HepG2 (cell line): ENCODE results near the gene EXOC3.
"Not testable (repeated sequence)": the region's sequence is repeated elsewhere in the genome, so short reads cannot be mapped to it uniquely, and the experiment has no call there.

ENCODE experiments used
- MBD4 ChIP-seq: IDR thresholded peaks from 2 replicates; pipeline ENCODE4 v1.6.1; 2012; ENCODE audit warnings: low read length, inconsistent platforms, borderline replicate concordance
- MED8 ChIP-seq: sonication (generic); formaldehyde crosslinking; IDR thresholded peaks from 2 replicates; pipeline ENCODE4 v1.8.1; 2023; ENCODE audit warnings: mild to moderate bottlenecking, missing genetic modification reagents; ENCODE audit not compliant: insufficient replicate concordance
- MXD1 ChIP-seq: sonication (generic); formaldehyde crosslinking; IDR thresholded peaks from 2 replicates; pipeline ENCODE4 v1.4.0; 2020; ENCODE audit warnings: mild to moderate bottlenecking, missing genetic modification reagents
- RXRB ChIP-seq: IDR thresholded peaks from 2 replicates; pipeline ENCODE4 v1.6.1; 2016; ENCODE audit warnings: borderline replicate concordance, missing genetic modification reagents, missing compliant biosample characterization
- ZNF296 ChIP-seq: sonication (generic); formaldehyde crosslinking; conservative IDR thresholded peaks from 2 replicates; pipeline ENCODE4 v1.5.0; 2020; ENCODE audit warnings: mild to moderate bottlenecking, missing genetic modification reagents
- ZNF549 ChIP-seq: sonication (generic); formaldehyde crosslinking; IDR thresholded peaks from 2 replicates; pipeline ENCODE4 v1.5.0; 2020; ENCODE audit warnings: missing genetic modification reagents
- TF ChIP-seq, protein P1 (sequence below): sonication (generic); formaldehyde crosslinking; IDR thresholded peaks from 2 replicates; pipeline ENCODE4 v1.5.0; 2020; ENCODE audit warnings: mild to moderate bottlenecking, missing genetic modification reagents, moderate library complexity
- TF ChIP-seq, protein P2 (sequence below): sonication (generic); formaldehyde crosslinking; IDR thresholded peaks from 2 replicates; pipeline ENCODE4 v1.4.0; 2020; ENCODE audit warnings: low read depth, missing genetic modification reagents

DNA sequence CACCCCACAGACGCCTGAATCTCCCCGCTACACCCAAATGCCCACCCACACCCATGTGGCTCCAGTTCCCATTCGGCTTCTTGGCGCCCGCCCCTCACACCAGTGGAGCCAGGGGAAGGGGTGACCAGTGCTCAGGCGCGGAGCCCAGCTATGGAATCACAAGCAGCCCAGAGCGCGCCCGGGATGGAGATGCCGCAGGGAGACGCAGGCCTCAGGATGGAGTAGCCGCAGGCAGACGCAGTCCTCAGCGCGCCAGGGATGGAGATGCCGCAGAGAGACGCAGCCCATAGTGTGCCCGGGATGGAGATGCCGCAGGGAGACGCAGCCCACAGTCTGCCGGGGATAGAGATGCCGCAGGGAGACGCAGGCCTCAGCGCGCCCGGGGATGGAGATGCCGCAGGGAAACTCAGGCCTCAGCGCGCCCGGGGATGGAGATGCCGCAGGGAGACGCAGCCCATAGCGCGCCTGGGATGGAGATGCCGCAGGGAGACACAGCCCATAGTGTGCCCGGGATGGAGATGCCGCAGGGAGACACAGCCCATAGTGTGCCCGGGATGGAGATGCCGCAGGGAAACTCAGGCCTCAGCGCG is 65.1 kb downstream of the EXOC3 start:
- TF ChIP-seq, protein P1, sequence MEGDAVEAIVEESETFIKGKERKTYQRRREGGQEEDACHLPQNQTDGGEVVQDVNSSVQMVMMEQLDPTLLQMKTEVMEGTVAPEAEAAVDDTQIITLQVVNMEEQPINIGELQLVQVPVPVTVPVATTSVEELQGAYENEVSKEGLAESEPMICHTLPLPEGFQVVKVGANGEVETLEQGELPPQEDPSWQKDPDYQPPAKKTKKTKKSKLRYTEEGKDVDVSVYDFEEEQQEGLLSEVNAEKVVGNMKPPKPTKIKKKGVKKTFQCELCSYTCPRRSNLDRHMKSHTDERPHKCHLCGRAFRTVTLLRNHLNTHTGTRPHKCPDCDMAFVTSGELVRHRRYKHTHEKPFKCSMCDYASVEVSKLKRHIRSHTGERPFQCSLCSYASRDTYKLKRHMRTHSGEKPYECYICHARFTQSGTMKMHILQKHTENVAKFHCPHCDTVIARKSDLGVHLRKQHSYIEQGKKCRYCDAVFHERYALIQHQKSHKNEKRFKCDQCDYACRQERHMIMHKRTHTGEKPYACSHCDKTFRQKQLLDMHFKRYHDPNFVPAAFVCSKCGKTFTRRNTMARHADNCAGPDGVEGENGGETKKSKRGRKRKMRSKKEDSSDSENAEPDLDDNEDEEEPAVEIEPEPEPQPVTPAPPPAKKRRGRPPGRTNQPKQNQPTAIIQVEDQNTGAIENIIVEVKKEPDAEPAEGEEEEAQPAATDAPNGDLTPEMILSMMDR (CRISPR knock-in tag): not testable (repeated sequence)
- not testable (repeated sequence) for TF ChIP-seq ZNF296 (CRISPR knock-in tag); MBD4; MXD1 (CRISPR knock-in tag); RXRB (CRISPR knock-in tag); MED8 (CRISPR knock-in tag); ZNF549 (CRISPR knock-in tag)
- TF ChIP-seq, protein P2, sequence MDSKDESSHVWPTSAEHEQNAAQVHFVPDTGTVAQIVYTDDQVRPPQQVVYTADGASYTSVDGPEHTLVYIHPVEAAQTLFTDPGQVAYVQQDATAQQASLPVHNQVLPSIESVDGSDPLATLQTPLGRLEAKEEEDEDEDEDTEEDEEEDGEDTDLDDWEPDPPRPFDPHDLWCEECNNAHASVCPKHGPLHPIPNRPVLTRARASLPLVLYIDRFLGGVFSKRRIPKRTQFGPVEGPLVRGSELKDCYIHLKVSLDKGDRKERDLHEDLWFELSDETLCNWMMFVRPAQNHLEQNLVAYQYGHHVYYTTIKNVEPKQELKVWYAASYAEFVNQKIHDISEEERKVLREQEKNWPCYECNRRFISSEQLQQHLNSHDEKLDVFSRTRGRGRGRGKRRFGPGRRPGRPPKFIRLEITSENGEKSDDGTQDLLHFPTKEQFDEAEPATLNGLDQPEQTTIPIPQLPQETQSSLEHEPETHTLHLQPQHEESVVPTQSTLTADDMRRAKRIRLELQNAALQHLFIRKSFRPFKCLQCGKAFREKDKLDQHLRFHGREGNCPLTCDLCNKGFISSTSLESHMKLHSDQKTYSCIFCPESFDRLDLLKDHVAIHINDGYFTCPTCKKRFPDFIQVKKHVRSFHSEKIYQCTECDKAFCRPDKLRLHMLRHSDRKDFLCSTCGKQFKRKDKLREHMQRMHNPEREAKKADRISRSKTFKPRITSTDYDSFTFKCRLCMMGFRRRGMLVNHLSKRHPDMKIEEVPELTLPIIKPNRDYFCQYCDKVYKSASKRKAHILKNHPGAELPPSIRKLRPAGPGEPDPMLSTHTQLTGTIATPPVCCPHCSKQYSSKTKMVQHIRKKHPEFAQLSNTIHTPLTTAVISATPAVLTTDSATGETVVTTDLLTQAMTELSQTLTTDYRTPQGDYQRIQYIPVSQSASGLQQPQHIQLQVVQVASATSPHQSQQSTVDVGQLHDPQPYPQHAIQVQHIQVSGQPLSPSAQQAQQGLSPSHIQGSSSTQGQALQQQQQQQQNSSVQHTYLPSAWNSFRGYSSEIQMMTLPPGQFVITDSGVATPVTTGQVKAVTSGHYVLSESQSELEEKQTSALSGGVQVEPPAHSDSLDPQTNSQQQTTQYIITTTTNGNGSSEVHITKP (CRISPR knock-in tag): not testable (repeated sequence)
